IMR-90 (cell line): Measurements from ENCODE around the gene CES3. TPM values are rescaled to one million over a fixed set of nuclear protein-coding genes. Genes with fewer than 3 reads are reported as not detected.

Experiments
- ATAC-seq: fragments of 200-7000 bp; cut with Tn5 transposase; 2 replicates; pipeline ENCODE4 v1.9.1; 2020; ENCODE audit warnings: low read depth, mild to moderate bottlenecking, moderate library complexity
- BruUV-seq: library from RNA; stranded (reverse); fragments of 400-500 nt; replicated peaks from 2 replicates; lab custom pipeline; 2021; lab: Mats Ljungman, UMichigan
- CTCF ChIA-PET: fragments of 300-600 bp; formaldehyde crosslinking; extraction: SDS; loops from one replicate; lab custom pipeline; 2021; ENCODE audit warnings: antibody characterized with exemption; lab: Yijun Ruan, JAX
- POLR2A ChIA-PET: fragments of 300-600 bp; sonication (Branson Sonifier 250); formaldehyde crosslinking; loops from one replicate; lab custom pipeline; 2022; ENCODE audit warnings: antibody characterized with exemption; ENCODE audit not compliant: unreplicated experiment; lab: Charles Lee
- DNase-seq: peaks from one replicate; pipeline ENCODE4 v3.0.0; 2013
- H2AFZ ChIP-seq: replicated peaks from 2 replicates; pipeline ENCODE3; 2013; ENCODE audit warnings: low read length, mild to moderate bottlenecking; ENCODE audit not compliant: poor library complexity
- H2AK5ac ChIP-seq: 2 replicates; pipeline ENCODE4 v1.6.1; 2013; ENCODE audit warnings: low read depth, low read length, inconsistent platforms
- H2AK9ac ChIP-seq: replicated peaks from 2 replicates; pipeline ENCODE3; 2013; ENCODE audit warnings: mild to moderate bottlenecking, low read depth, low read length, moderate library complexity; ENCODE audit not compliant: poor library complexity
- H2BK120ac ChIP-seq: 2 replicates; pipeline ENCODE4 v1.6.1; 2013; ENCODE audit warnings: low read depth, low read length, inconsistent platforms
- H2BK15ac ChIP-seq: 3 replicates; pipeline ENCODE4 v1.6.1; 2013; ENCODE audit warnings: low read depth, low read length, inconsistent platforms
- H2BK20ac ChIP-seq: 2 replicates; pipeline ENCODE4 v1.6.1; 2013; ENCODE audit warnings: low read depth, mild to moderate bottlenecking, inconsistent platforms, low read length, moderate library complexity
- H2BK5ac ChIP-seq: 2 replicates; pipeline ENCODE4 v1.6.1; 2013; ENCODE audit warnings: mild to moderate bottlenecking, low read depth, low read length, inconsistent platforms; ENCODE audit not compliant: poor library complexity, severe bottlenecking
- H3K14ac ChIP-seq: replicated peaks from 2 replicates; pipeline ENCODE4 v1.6.1; 2013; ENCODE audit warnings: low read depth, low read length, inconsistent platforms
- H3K18ac ChIP-seq: 2 replicates; pipeline ENCODE4 v1.6.1; 2013; ENCODE audit warnings: low read depth, low read length, control low read depth
- H3K23ac ChIP-seq: 2 replicates; pipeline ENCODE4 v1.6.1; 2013; ENCODE audit warnings: low read depth, low read length, inconsistent platforms
- H3K27ac ChIP-seq: 2 replicates; pipeline ENCODE4 v1.5.1; 2013; ENCODE audit warnings: mild to moderate bottlenecking, control low read depth, low read length; ENCODE audit not compliant: insufficient read depth
- H3K27me3 ChIP-seq: 2 replicates; pipeline ENCODE4 v1.6.1; 2013; ENCODE audit warnings: low read length; ENCODE audit not compliant: control insufficient read depth, insufficient read depth
- H3K36me3 ChIP-seq: 2 replicates; pipeline ENCODE4 v1.6.1; 2013; ENCODE audit warnings: low read length, mixed read lengths; ENCODE audit not compliant: control insufficient read depth, insufficient read depth
- H3K4ac ChIP-seq: 2 replicates; pipeline ENCODE4 v1.6.1; 2013; ENCODE audit warnings: low read depth, low read length, inconsistent platforms
- H3K4me1 ChIP-seq: 2 replicates; pipeline ENCODE4 v1.6.1; 2013; ENCODE audit warnings: low read length, mixed read lengths; ENCODE audit not compliant: control insufficient read depth, insufficient read depth
- H3K4me2 ChIP-seq: 2 replicates; pipeline ENCODE4 v1.6.1; 2013; ENCODE audit warnings: low read depth, mild to moderate bottlenecking, control low read depth, low read length, moderate library complexity
- H3K4me3 ChIP-seq: 2 replicates; pipeline ENCODE4 v1.5.1; 2013; ENCODE audit warnings: low read depth, mild to moderate bottlenecking, control low read depth, low read length, moderate library complexity; ENCODE audit not compliant: insufficient read depth
- H3K56ac ChIP-seq: 2 replicates; pipeline ENCODE4 v1.6.1; 2013; ENCODE audit warnings: low read length, inconsistent platforms; ENCODE audit not compliant: insufficient read depth; ENCODE audit errors: extremely low read depth
- H3K79me1 ChIP-seq, 2 experiments: 2 replicates each; pipeline ENCODE4 v1.6.1; 2013; ENCODE audit warnings: low read length in 2 of 2, inconsistent platforms in 1 of 2, low read depth in 1 of 2
- H3K9ac ChIP-seq: 2 replicates; pipeline ENCODE4 v1.6.1; 2013; ENCODE audit warnings: low read depth, low read length, control low read depth
- H3K9me1 ChIP-seq: 2 replicates; pipeline ENCODE4 v1.6.1; 2013; ENCODE audit warnings: low read length, inconsistent platforms; ENCODE audit not compliant: insufficient read depth
- H3K9me3 ChIP-seq: 2 replicates; pipeline ENCODE4 v1.6.1; 2013; ENCODE audit warnings: low read length; ENCODE audit not compliant: control insufficient read depth, insufficient read depth
- H4K20me1 ChIP-seq: 2 replicates; pipeline ENCODE4 v1.6.1; 2013; ENCODE audit warnings: low read length, inconsistent platforms; ENCODE audit not compliant: insufficient read depth
- H4K5ac ChIP-seq: 2 replicates; pipeline ENCODE4 v1.6.1; 2013; ENCODE audit warnings: mild to moderate bottlenecking, low read depth, low read length, control low read depth
- H4K8ac ChIP-seq, 2 experiments: 2 replicates each; pipeline ENCODE4 v1.6.1; 2013; ENCODE audit warnings: low read depth in 2 of 2, low read length in 2 of 2, control low read depth in 1 of 2, inconsistent platforms in 1 of 2
- H4K91ac ChIP-seq: 2 replicates; pipeline ENCODE4 v1.6.1; 2013; ENCODE audit warnings: low read depth, low read length, inconsistent platforms; ENCODE audit not compliant: insufficient read depth
- BHLHE40 ChIP-seq: fragments of 150-350 bp; IDR thresholded peaks from 2 replicates; pipeline ENCODE4 v1.6.1; 2016; ENCODE audit warnings: mild to moderate bottlenecking, low read depth, low read length
- CEBPB ChIP-seq: IDR thresholded peaks from 2 replicates; pipeline ENCODE4 v1.6.1; 2012; ENCODE audit warnings: low read depth, low read length, improper control_type of control experiment
- CHD1 ChIP-seq: IDR thresholded peaks from 2 replicates; pipeline ENCODE4 v1.6.1; 2012; ENCODE audit warnings: low read depth, low read length, improper control_type of control experiment
- CTCF ChIP-seq: conservative IDR thresholded peaks from 2 replicates; pipeline ENCODE4 v1.5.1; 2012; ENCODE audit warnings: mild to moderate bottlenecking, low read depth, low read length, improper control_type of control experiment
- ELK1 ChIP-seq: fragments of 150-350 bp; IDR thresholded peaks from 2 replicates; pipeline ENCODE4 v1.6.1; 2016; ENCODE audit warnings: low read depth, mild to moderate bottlenecking, low read length, moderate library complexity, borderline replicate concordance
- FOS ChIP-seq: fragments of 150-350 bp; IDR thresholded peaks from 2 replicates; pipeline ENCODE4 v1.6.1; 2016; ENCODE audit warnings: low read depth, low read length
- MAFK ChIP-seq: IDR thresholded peaks from 2 replicates; pipeline ENCODE4 v1.6.1; 2012; ENCODE audit warnings: low read depth, low read length, improper control_type of control experiment
- MAZ ChIP-seq: IDR thresholded peaks from 2 replicates; pipeline ENCODE4 v1.6.1; 2012; ENCODE audit warnings: low read depth, mild to moderate bottlenecking, low read length, improper control_type of control experiment, moderate library complexity, borderline replicate concordance
- MXI1 ChIP-seq: IDR thresholded peaks from 2 replicates; pipeline ENCODE4 v1.6.1; 2012; ENCODE audit warnings: low read depth, mild to moderate bottlenecking, low read length, moderate library complexity, borderline replicate concordance
- NFE2L2 ChIP-seq: fragments of 150-350 bp; IDR thresholded peaks from 2 replicates; pipeline ENCODE4 v1.6.1; 2016; ENCODE audit warnings: low read depth, mild to moderate bottlenecking, low read length
- POLR2A ChIP-seq: IDR thresholded peaks from 2 replicates; pipeline ENCODE4 v1.6.1; 2012; ENCODE audit warnings: mild to moderate bottlenecking, low read depth, low read length
- RAD21 ChIP-seq: IDR thresholded peaks from 2 replicates; pipeline ENCODE4 v1.6.1; 2012; ENCODE audit warnings: low read length, improper control_type of control experiment
- RCOR1 ChIP-seq: IDR thresholded peaks from 2 replicates; pipeline ENCODE4 v1.6.1; 2012; ENCODE audit warnings: mild to moderate bottlenecking, low read length, improper control_type of control experiment; ENCODE audit not compliant: insufficient replicate concordance
- RFX5 ChIP-seq: IDR thresholded peaks from 2 replicates; pipeline ENCODE4 v1.8.0; 2012; ENCODE audit warnings: low read depth, mild to moderate bottlenecking, low read length, moderate library complexity
- SMC3 ChIP-seq: fragments of 150-350 bp; IDR thresholded peaks from 2 replicates; pipeline ENCODE4 v1.6.1; 2016; ENCODE audit warnings: low read depth, mild to moderate bottlenecking, antibody characterized with exemption, low read length, moderate library complexity
- USF2 ChIP-seq: fragments of 150-350 bp; IDR thresholded peaks from 2 replicates; pipeline ENCODE4 v1.6.1; 2017; ENCODE audit warnings: mild to moderate bottlenecking, antibody characterized with exemption, low read length, low read depth
- WGBS, 2 experiments: methylation state at CpG; one replicate each; pipeline versions ENCODE4 v1.1.5 to v1.1.7; 2013; ENCODE audit warnings: missing lambda C conversion rate in 2 of 2; ENCODE audit not compliant: insufficient read length in 1 of 2; ENCODE audit errors: extremely low coverage in 2 of 2; 5-methylcytosine and 5-hydroxymethylcytosine counted together
- dilution Hi-C: fragments of 300-500 bp; cut with HindIII; formaldehyde crosslinking; loops from one replicate; pipeline ENCODE4 v1.14.3; 2018; ENCODE audit warnings: low sequenced_read_pairs; ENCODE audit not compliant: unreplicated experiment
- in situ Hi-C: fragments of 300-500 bp; cut with MboI; formaldehyde crosslinking; loops from 3 replicates; pipeline ENCODE4 v1.14.3; 2019; ENCODE audit warnings: low sequenced_read_pairs, inconsistent platforms, mixed read lengths
- intact Hi-C: fragments of 100-400 bp; cut with micrococcal nuclease; formaldehyde crosslinking; loops from 2 replicates; pipeline ENCODE4 v1.10.0; 2022
- polyA plus RNA-seq, 3 experiments: library from polyadenylated mRNA; depleted of rRNA; stranded (reverse); fragments of >200 nt; gene quantifications; 2 replicates each; pipeline ENCODE4 v1.2.3, GENCODE V29; 2012; ENCODE audit warnings: low replicate concordance in 1 of 3
- total RNA-seq: library from RNA; depleted of rRNA; stranded (reverse); fragments of >200 nt; gene quantifications from 2 replicates; pipeline ENCODE4 v1.2.3, GENCODE V29; 2012

Gene CES3
- total and polyA plus RNA-seq, 2 of the 4 experiments (the other 2 are of a cell fraction), result 0.03 TPM; not detected in 1

- no peak overlapping the region for H3K14ac ChIP-seq
- H2AFZ ChIP-seq, result no peak overlapping the region
- H4K91ac ChIP-seq, result no peak overlapping the region
- no peak overlapping the region for H2AK9ac ChIP-seq
- TF ChIP-seq MXI1 (no peak), BHLHE40 (no peak), USF2 (no peak), RFX5 (no peak), POLR2A (no peak), RCOR1 (no peak), FOS (no peak), MAFK (no peak), MAZ (no peak), RAD21 (no peak), SMC3 (no peak), ELK1 (no peak), NFE2L2 (no peak), CHD1 (no peak), CEBPB (no peak), CTCF (no peak)
- no peak overlapping the region for H3K4me3 ChIP-seq
- no peaks in the 10 kb centered on the region for H3K9me3 ChIP-seq
- ATAC-seq (no peak), DNase-seq (no peak)
- no peak overlapping the region for H3K18ac ChIP-seq
- no TSS peak for BruUV-seq
- H3K27me3 ChIP-seq, result peaks cover 45% of the 10 kb centered on the region
- H3K79me1 ChIP-seq, result no peaks in the 10 kb centered on the region
- no peak overlapping the region for H3K4ac ChIP-seq
- dilution Hi-C loops, result no loop called here
- no peak overlapping the region for H2BK120ac ChIP-seq
- no peak overlapping the region for H3K9ac ChIP-seq
- no peak overlapping the region for H2BK5ac ChIP-seq
- H3K27ac ChIP-seq, result no peak overlapping the region
- no peak overlapping the region for H4K8ac ChIP-seq
- 100% methylated on average over 3 of the region's 6 CpGs; no CpG with 5 or more reads in 1 of the 2 experiments for WGBS, 2 experiments
- H3K36me3 ChIP-seq, result no peaks in the 10 kb centered on the region
- in situ Hi-C loops, result no loop called here
- no peaks in the 10 kb centered on the region for H4K20me1 ChIP-seq
- no peak overlapping the region for H2BK20ac ChIP-seq
- H3K4me1 ChIP-seq, result no peaks in the 10 kb centered on the region
- H4K5ac ChIP-seq, result no peak overlapping the region
- intact Hi-C loops, result no loop called here
- no peak overlapping the region for H2BK15ac ChIP-seq
- ChIA-PET CTCF (no interaction called here), POLR2A (no interaction called here)
- no peak overlapping the region for H3K4me2 ChIP-seq
- H2AK5ac ChIP-seq, result no peak overlapping the region
- H3K56ac ChIP-seq, result no peak overlapping the region
- H3K9me1 ChIP-seq, result no peaks in the 10 kb centered on the region
- no peak overlapping the region for H3K23ac ChIP-seq
Measured at GRCh38 chr16:66916518-66916917, 44.5 kb upstream of the CES3 start.
